HG03060 (cell line): ENCODE results near the gene CREB3L4.

ENCODE experiments used
- ATAC-seq: cut with Tn5 transposase; IDR thresholded peaks from one replicate; pipeline ENCODE4 v1.9.1; 2021; ENCODE audit warnings: low read depth, moderate number of reproducible peaks; ENCODE audit not compliant: unreplicated experiment

Gene CREB3L4, protein sequence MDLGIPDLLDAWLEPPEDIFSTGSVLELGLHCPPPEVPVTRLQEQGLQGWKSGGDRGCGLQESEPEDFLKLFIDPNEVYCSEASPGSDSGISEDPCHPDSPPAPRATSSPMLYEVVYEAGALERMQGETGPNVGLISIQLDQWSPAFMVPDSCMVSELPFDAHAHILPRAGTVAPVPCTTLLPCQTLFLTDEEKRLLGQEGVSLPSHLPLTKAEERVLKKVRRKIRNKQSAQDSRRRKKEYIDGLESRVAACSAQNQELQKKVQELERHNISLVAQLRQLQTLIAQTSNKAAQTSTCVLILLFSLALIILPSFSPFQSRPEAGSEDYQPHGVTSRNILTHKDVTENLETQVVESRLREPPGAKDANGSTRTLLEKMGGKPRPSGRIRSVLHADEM

DNA sequence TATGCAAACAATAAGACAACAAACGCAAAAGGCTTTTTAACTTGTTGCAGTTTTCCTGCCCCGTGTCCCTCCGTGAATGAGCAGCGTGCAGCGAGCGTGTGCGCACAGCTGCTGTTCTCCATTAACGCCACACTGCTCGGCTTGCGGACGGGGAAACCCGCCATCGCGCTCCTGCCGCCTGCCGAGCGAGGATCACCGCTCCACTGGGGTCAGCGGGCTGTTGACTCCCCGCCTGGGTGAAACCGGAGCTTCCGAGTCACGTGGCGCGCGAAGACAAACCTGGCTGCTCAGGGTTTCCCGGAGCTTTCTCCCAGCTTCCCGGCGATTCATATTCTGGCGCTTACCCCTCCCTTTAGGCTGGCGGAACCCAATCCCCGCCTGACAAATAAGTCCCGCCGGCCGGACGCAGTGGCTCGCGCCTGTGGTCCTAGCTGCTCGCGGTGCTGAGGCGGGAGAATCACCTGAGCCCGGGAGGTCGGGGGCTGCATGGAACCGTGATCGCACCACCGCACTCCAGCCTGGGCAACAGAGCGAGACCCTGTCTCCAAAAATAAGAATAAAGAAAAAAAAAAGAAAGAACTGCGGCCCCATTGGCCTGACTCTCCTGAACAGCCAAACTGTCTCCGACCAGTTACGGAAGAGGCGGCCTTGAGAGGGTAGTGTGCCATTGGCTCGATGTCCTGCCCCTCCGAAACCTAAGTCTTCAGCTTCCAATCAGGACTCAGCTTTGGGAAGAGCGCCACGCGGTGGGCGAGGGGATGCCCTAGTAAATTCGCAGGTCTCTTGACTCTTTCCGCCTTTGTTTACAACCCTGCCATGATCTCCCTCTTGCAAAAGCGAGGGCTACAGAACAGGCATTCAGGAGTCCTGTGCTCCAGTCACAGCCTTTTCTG is at the start of gene CREB3L4:
Gene CREB3L4, plus strand, starts transcription at position 796 of the 893 bp plus-strand sequence. CDS start 624 bp downstream, outside the sequence.
- ATAC-seq, result peak; percentile 76

DNA sequence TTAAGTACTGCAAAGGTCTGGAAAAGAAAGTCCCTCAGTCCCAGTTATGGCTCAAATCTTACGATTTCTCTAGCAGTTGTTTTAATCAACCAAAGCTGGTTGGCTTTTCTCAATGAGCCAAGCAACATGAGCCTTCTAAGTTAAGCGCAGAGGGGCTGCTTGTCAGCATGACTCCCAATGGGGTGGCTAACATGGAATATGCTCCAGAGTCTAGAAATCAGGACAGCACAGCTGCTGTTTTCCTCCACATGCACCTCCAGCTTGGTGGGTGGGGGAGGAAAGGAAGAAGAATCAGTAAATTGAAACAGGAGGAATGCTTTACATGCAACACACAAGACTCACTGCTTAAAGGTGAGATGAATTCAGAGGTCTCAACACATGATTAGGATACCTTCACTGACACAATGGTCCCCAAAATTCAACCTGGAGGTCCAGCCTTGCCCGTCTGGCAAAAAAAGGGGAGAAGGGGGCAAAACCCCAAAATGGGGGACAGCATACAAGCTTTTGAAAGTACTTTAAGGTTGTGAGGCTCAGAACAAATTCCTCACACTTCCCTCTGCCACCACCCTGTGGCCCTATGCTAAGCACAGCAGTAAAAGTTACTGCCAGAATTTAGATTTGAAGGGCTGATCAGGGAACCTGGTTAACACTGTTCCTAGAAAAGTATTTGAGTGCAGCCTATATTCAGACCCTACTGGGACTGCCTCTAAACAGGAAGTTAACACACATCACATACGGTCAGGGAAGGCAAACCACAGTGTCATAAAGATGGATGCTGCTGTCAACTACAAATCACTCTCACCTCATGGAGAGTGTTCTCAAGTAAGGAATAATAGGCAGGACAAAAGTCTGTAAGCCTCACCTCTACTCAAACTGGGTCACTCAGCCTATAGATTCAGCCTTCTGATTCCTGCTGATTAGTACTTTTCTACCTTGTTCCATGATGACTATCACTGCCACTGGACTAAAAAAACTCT is 47.5 kb upstream of the CREB3L4 start:
- ATAC-seq, result no peak

DNA sequence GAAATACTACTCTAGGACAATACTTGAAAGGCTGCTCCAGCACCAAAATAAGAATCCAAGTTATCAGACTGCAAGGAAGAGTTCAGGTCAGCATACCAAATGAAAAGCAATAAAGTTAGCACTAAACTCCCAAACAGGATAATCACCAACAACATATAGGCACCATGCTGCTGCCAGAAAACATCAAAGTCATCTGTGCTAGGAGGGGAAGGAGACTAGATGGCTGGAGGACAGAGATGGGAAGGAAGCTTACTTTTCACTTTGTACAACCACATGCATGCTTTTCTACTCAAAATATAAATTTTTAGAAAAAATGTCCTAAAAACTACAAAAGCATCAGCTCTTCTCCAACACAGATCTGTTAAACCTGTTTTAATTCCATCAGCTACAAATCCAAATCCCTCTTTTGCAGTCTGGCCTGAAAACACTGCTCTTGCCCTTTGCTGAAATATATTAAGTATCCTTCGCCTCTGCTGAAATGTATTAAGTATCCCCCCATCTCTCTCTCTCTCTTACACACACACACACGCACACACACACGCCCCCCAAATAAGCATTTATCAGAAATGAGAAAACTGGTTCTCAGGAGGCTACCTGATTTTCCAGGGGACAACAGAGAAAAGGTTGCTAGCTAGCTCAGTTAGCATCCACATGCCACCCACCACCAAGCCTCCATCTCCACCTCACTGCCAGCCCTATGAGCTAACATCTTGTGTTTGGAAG is 46.5 kb upstream of the CREB3L4 start:
- no peak for ATAC-seq

DNA sequence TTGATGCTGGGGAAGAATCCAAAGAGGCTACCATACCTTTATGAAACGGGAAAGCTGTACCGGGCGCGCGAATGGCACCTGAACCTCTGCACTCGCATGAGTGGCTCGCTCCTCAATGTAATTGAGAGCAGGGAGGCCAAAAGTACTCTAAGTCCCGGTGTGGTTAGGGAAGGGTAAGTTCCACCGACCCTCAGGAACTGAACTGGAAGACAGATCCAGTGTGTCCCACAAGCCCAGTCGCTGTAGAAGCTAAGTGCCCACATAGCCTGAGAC is 46.0 kb upstream of the CREB3L4 start:
- ATAC-seq, result no peak

DNA sequence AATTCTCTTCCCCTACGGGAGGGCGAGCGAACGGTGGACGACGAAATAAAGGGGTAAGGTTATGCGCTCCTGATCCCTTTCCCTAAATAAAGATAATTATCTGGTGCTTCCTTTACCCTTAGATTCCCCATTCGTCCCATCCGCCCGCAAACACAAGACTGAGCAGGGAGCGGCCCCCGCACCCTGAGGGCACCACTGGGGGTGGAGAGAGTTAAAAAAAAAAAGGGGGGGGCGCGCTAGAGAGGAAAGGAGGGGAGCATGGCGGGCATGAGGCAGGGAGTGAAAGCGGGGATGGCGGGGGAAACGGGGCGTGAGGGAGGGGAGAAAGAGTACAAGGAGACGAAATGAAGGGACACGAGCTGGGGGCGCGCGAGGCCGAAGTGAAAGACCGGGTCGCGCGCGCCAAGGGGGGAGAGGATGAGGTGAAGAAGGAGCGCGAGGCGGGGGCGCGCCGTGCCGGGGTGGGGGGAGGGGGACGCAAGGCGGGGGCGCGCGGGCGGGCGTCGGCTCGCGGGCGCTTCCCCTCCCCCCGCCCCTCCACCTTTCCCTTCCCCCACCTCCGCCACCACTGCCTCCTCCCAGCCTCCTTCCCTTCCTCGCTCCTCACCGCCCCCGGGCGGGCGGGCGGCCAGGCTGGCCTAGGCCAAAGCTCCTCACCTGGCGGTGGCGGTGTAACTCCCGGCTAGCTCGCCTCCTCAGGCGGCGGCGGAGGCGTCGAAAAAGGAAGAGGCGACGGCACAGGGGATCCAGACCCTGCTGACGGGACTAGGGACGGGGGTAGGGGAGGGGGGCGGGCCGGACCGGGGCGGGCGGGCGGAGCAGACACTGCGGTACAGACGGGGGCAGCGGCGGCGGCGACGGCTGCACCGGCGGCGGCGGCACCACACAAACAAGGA is 45.4 kb upstream of the CREB3L4 start:
- peak; percentile 0 for ATAC-seq

DNA sequence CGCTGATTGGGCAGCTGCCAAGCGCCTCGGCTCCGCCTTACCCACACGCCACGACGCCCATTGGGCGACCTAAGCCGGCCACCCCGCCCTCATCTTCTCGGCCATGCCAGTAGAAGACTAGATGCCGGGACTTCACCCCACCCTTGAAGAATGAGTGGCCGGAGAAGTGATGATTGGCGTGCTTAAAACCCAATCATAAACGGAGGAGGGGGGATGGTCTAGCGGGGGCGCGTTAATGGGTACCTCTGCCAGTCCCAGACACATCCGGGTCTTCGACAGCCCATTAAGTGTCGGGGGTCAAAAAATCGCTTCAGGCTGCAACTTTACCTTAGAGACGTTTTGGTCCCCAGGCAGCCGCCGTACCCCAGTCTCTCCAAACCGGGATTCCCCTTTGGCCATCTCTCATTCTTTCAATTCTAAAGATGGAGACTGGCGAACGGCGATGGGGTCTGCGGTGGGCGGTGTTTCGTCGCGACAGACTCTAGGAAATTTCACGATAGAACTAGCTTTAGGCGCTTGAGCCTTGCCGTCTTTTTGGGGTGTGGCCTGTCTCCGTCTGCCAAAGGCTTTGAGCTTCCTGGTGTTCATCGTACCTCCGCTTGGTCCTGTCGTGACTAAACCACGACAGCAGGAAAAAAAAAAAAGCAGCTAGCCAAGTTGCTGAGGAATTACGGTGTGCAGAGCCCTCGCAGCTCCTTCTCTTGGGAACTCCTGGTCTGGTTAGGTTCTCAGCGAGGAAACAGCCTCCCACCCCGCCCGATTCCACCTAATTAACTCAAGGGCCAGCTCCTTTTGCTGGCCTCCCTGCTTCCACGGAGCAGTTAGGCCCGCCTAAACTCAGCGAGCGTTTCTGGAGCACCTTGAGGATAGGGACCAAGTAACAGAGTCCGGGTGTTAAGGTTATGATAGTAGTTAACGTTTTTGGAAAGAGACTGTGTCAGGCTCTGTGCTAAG is 44.5 kb upstream of the CREB3L4 start, which contains the start of gene GATAD2B:
Gene GATAD2B, minus strand, starts transcription at position 1 of the 954 bp plus-strand sequence. CDS start 94,625 bp downstream, outside the sequence.
- peak; percentile 89 for ATAC-seq

DNA sequence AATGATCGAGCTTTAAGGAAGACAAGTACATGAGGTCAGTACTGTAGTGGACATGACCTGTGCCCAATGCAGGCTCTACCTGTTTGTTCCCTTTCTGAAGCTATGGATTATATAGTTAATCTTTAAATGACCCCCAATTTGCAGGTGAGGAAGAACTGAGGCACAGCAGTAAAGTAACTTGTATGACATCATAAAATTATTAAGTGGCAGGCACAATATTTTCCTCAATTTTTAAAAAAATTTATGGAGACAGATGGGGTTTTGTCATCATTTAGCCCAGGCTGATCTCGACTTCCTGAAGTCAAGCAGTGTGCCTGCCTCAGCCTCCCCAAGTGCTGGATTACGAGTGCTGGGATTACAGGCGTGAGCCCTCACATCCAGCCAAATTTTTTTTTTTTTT is 41.3 kb upstream of the CREB3L4 start:
- ATAC-seq, result no peak

DNA sequence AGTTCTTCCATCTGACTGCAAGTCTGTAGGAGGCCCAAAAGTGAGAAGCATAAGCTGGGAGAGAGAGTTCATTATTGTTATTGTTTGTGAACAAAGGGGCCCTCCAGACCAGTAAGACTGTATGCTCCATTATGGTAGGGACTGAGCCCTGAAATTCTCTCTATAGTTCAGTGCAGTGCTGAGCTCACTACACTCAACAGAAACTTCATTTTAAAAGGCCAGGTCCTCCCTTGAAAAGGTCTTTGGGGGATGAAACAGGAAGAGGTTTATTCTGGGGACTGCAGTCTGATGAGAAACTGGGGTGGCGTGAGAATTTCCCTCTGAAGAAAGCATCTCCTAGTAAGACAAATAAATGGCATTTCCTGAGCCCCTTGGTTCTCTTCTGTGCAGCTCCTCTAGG is 39.5 kb upstream of the CREB3L4 start:
- ATAC-seq, result no peak

DNA sequence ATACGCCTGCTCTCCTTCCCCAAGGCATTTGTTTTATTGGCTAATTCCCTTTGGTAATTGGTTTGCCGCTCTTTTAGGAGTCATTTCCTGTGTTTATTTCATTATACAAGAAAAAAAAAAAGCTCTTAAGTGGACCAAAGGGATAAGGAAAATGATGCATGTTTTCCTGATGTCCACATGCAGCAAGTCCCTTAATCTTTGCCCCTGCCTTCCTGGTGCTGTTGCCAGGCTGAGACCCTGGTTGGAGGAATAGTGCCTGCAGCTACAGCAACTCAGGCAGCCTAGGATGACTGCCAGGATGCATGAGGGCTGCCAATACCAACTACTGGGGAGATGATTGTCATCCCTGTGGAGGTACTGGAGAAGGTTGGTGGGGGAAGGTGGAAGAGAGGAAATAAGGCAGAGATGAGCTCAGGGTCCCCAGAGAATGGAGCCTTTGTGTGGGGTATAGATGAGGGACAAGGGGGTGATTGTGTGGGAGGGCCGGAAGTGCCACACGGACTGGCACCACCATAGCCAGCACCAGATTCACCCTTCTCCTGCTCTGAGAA is 38.8 kb upstream of the CREB3L4 start:
- no peak for ATAC-seq

DNA sequence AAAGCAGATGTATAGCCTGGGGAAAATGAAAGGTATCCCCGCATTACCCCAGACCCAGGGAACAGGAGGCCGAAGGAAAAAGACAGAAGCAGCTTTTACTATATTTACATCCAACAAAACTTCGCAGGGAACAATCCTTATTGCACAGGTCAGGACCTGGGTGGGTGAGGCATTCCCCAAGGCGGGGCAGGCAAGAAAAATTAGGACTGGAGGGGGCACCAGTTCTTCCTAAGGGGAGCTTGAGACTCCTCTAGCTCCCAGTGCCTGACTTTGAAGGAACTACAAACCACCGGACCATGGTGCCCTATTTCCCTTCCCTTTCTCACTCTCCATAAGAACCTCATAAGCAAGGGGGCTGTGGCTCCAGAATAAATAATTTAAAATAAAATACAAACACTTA is 38.3 kb upstream of the CREB3L4 start:
- no peak for ATAC-seq

DNA sequence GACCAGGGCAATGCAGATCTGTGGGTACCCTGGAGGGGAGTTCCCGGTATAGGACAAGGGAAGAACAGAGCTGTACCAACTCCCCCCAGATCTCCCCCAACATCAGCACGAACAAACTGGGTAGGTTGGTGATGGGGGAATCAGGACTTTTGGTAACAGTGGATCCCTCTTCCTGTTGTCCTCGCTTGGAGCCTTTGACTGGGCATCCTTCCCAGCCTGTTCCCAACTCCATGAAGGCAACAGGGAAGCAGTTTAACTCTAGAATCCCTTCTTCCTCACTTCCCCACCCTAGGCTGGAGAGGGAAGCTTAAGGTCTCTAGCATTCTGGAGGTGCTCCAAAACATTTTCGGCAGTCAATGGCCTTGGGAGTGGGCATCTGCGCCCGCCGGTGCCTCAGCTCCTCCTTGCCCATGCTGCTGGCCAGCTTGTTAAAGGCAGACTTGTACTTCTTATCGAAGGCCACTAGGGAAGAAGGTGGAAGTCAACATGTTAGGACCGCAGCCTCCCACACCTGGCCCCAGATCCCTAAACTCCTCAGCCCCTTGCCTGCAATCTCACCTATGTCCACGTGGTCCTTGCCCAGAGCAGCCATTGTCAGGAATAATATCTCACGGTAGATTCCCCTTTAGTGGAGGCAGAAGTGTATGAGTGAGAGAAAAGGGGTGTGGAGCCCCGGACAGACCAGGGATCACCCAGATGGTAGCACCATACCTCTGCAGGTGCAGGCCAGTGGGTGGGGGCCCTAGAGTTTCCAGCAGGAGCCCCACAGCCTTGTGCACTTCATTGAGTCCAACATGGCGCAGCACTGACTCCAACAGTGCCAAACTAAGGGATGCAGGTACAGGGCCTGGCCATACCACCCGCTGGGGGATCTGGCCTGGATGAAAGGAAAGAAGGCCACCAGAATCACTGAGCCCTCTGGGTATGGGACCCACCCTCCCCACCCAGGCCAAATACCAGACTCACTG is 37.4 kb upstream of the CREB3L4 start:
- no peak for ATAC-seq

DNA sequence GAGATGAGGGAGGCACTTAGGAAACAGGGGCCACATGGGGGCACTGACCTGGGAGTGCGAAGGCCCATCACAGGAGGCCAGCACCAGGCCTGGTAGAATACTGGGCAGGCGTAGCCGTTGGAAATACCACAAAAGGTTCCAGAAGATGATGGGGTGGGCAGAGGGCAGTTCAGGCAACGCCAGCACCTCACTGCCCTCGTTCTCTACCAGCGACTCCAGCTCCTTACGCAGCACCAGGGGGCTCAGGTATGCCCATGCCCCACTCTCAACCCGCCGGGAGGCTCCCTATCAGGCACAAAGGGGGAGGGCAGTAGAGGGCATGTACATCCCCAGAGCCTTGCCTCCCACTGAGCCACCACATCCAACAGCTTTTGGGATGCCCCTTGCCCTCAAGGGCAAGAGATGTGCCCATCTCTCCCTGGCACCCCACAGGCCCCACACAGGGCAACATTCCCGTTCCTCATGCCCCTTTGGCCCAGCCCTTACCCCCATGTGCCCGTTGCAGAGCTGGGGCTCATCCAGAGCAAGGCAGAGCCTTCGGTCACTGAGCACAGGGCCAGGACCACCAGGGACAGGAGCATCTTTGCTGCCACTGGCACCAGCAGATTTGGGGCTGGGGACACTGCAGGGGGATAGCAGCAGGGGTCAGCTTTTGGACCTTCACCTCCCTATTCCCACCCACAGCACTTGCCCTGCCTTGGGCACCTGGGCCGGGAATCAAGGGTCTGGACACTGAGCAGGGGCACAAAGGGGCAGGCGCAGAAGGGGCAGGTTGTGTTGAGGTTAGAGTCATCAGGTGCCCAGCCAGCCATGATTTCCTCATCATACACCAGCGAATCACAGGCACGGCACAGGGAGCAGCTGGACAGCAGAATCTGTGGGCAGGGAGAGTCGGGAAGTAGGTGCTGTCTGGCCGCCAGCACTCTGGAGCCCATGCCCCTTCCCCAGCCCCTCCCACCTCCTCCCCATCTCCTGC is 35.3 kb upstream of the CREB3L4 start:
- ATAC-seq, result no peak

DNA sequence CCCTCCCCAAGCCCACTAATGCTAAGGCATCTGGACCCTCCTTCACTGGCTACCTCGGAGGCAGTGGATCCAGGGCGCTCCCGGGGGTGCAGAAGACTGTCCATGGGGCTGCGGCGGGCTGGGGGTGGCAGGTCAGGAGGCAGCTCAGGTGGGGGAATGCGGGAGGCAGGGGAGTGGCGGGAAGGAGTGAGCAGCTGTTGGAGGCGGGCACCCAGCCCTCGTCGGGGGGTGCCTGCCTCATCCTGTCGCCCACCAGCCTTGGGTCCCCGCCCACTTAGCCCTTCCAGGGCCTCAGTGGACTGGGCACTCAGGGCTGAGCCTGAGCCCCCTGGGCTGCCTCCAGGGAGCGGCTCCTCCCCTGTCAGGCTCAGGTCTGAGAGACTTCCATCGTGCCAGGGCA is 34.3 kb upstream of the CREB3L4 start:
- no peak for ATAC-seq

DNA sequence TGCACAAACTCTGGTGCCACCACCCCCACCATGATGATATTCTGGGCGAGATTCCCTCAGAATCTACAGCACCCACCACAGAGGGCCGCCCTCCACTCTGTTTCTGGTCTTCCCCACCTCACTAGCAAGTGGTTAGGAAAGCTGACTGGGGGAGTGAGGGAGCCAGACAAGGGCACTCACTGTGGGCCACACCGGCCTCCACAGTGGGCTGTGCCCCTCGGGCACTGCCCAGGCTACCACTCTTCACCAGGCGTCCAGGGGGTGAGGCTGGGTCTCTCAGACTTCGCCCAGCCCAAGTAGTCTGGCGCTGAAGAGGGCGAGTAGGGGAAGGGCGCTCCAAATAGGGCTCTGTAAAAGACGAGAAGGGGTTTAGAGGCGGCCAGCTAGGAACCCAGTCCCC is 33.7 kb upstream of the CREB3L4 start:
- no peak for ATAC-seq

DNA sequence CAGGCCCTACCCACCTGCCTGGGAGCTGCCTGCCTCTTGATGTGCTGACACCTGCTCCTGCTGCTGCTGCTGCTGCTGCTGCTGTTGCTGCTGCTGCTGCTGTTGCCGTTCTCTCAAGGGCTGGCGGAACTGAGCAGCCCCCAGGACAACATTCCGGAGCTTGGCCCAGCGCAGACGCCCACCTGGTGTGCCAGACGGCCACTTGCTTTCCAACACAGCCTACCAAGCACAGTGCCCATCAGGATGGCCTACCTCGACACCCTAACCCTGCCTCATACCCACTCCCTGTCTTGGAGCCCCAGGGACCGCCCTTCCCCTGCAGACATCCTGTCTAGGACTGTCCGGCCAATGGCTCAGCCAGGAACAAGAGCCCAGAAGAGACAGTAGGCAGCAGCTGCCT is 33.0 kb upstream of the CREB3L4 start:
- ATAC-seq, result no peak
